Uterus (tissue), 4 donors: Measurements from ENCODE around the gene PBOV1. TPM values are rescaled to one million over a fixed set of nuclear protein-coding genes. Genes with fewer than 3 reads are reported as not detected.

Source experiments
- DNase-seq, 2 donors: peaks; one replicate each; pipeline ENCODE4 v3.0.0-alpha.2; 2019 to 2020
- H3K27ac ChIP-seq, 2 donors: fragments of 200-600 bp; sonication (generic); 1 replicate in 1 of 2; 2 replicates in 1 of 2; pipeline ENCODE4 v1.5.1; 2016 to 2018
- H3K27me3 ChIP-seq, 2 donors: fragments of 200-600 bp; sonication (generic); one replicate each; pipeline ENCODE4 v1.5.1; 2018 to 2019; ENCODE audit warnings: control low read depth in 1 of 2
- H3K36me3 ChIP-seq, 2 donors: fragments of 200-600 bp; sonication (generic); one replicate each; pipeline ENCODE4 v1.5.1; 2019; ENCODE audit warnings: control low read depth in 1 of 2
- H3K4me1 ChIP-seq, 2 donors: fragments of 200-600 bp; sonication (generic); one replicate each; pipeline ENCODE4 v1.5.1; 2018 to 2019; ENCODE audit warnings: control low read depth in 1 of 2
- H3K4me3 ChIP-seq, 2 donors: fragments of 200-600 bp; sonication (generic); 1 replicate in 1 of 2; 2 replicates in 1 of 2; pipeline ENCODE4 v1.5.1; 2018 to 2019; ENCODE audit warnings: mild to moderate bottlenecking in 1 of 2
- H3K9me3 ChIP-seq, 2 donors: fragments of 200-600 bp; sonication (generic); one replicate each; pipeline ENCODE4 v1.5.1; 2019; ENCODE audit warnings: control low read depth in 1 of 2
- CTCF ChIP-seq, 4 experiments: fragments of 200-600 bp in 2 of 4; fragments of 450-650 bp in 2 of 4; sonication (generic) in 2 of 4; IDR thresholded peaks; one replicate each; pipeline ENCODE4 v1.5.1; 2016 to 2019; ENCODE audit warnings: antibody characterized with exemption in 4 of 4, mild to moderate bottlenecking in 2 of 4, moderate library complexity in 1 of 4
- POLR2A ChIP-seq, 2 donors: fragments of 450-650 bp; IDR thresholded peaks; one replicate each; pipeline ENCODE4 v1.6.1; 2016; ENCODE audit warnings: antibody characterized with exemption in 2 of 2, mild to moderate bottlenecking in 1 of 2, moderate library complexity in 1 of 2
- intact Hi-C: fragments of 100-400 bp; cut with DNase I; formaldehyde crosslinking; loops from one replicate; pipeline ENCODE4 v1.15.1; 2023; ENCODE audit warnings: low total_unique reads
- total RNA-seq, 4 donors: library from RNA; depleted of rRNA in 3 of 4; stranded (reverse); fragments of >200 nt in 3 of 4; gene quantifications; one replicate each; pipeline versions ENCODE4 v1.1.0 to v1.2.4, GENCODE V29; 2014 to 2023
- donor health status: DM: yes; HTN: yes; CAD: no.

The PBOV1 gene
- not detected for total RNA-seq

GRCh38 chr6:138218449-138218848 is at the start of gene PBOV1:
Gene PBOV1, minus strand, starts transcription at chr6:138218491. Its CDS starts 96 bp downstream, at chr6:138218395.
- intact Hi-C loops = no loop called here
- no peak for DNase-seq
- Histone ChIP-seq H3K4me1 (no peaks in the 10 kb centered on the region), H3K27ac (no peak within 1 kb of the TSS), H3K9me3 (no peaks in the 10 kb centered on the region), H3K4me3 (no peak within 1 kb of the TSS), H3K27me3 (no peaks in the 10 kb centered on the region), H3K36me3 (no peaks in the 10 kb centered on the region)
- TF ChIP-seq CTCF (IDR thresholded peaks at IDR 0.05) (no peak), POLR2A (IDR thresholded peaks at IDR 0.05) (no peak)

DNA sequence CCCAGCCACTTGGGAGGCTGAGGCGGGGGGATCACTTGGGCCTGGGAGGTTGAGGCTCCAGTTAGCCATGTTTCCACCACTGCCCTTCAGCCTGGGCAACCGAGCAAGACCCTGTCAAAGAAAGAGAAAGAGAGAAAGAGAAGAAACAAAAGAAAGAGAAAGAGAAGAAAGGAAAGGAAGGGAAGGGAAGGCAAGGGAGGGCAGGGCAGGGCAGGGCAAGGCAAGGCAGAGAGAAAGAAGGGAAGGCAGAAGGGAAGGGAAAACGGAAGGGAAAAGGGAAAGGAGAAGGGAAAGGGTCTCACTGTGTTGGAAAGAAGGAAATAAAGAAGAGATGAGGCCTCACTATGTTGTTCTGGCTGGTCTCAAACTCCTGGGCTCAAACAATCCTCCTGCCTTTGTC is 47.8 kb upstream of the PBOV1 start:
- TF ChIP-seq POLR2A (IDR thresholded peaks at IDR 0.05) (no peak), CTCF (IDR thresholded peaks at IDR 0.05) (no peak)
- H3K27me3 ChIP-seq = no peaks in the 10 kb centered on the region

DNA sequence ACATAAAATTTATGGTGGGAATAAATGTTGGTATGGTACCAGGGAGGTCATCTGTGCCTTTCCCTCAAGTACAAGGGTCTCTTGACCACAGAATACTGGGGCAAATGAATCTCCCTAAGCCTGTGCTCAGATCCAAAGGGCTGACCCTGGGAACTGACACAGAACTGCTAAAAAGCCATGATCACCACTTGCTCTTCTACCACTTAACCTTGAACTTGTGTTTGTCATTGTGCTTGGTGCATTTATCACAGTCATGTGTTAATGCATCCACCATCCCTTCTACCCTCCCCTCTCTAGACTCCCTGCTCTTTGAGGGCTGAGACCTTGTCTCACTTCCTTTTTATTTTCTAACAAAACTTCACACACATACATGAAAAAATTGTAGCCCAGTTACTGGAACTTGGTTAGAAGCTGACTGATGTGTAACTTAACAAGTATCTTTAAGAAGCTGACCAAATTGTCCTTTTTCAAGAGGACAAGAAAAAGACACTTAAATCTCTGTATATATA is 46.1 kb upstream of the PBOV1 start:
- no peak for TF ChIP-seq POLR2A (IDR thresholded peaks at IDR 0.05)
- no peak for TF ChIP-seq CTCF (IDR thresholded peaks at IDR 0.05)
- DNase-seq = no peak
- Histone ChIP-seq H3K9me3 (no peaks in the 10 kb centered on the region), H3K4me3 (no peak overlapping the region), H3K36me3 (no peaks in the 10 kb centered on the region), H3K4me1 (no peaks in the 10 kb centered on the region), H3K27me3 (no peaks in the 10 kb centered on the region), H3K27ac (no peak overlapping the region)
- intact Hi-C loops = no loop called here

More for the DNA sequence above, 47.8 kb upstream of the PBOV1 start:
- no peaks in the 10 kb centered on the region for H3K36me3 ChIP-seq
- no peak overlapping the region for H3K4me3 ChIP-seq
- H3K9me3 ChIP-seq = no peaks in the 10 kb centered on the region
- intact Hi-C loops = no loop called here
- no peak overlapping the region for H3K27ac ChIP-seq
- H3K4me1 ChIP-seq = no peaks in the 10 kb centered on the region
- DNase-seq = no peak

- Histone ChIP-seq H3K9me3 (no peaks in the 10 kb centered on the region), H3K4me3 (no peak overlapping the region), H3K4me1 (no peaks in the 10 kb centered on the region), H3K27me3 (no peaks in the 10 kb centered on the region), H3K27ac (no peak overlapping the region), H3K36me3 (no peaks in the 10 kb centered on the region)
- no peak for DNase-seq
- intact Hi-C loops = no loop called here
- TF ChIP-seq POLR2A (IDR thresholded peaks at IDR 0.05) = no peak
- TF ChIP-seq CTCF (IDR thresholded peaks at IDR 0.05) = no peak
Observed at GRCh38 chr6:138263963-138264362, 45.7 kb upstream of the PBOV1 start.

GRCh38 chr6:138261116-138261780 is 43.0 kb upstream of the PBOV1 start:
- TF ChIP-seq CTCF (IDR thresholded peaks at IDR 0.05) (no peak), POLR2A (IDR thresholded peaks at IDR 0.05) (no peak)
- Histone ChIP-seq H3K4me1 (no peaks in the 10 kb centered on the region), H3K9me3 (no peaks in the 10 kb centered on the region), H3K27me3 (no peaks in the 10 kb centered on the region), H3K36me3 (no peaks in the 10 kb centered on the region), H3K27ac (no peak overlapping the region), H3K4me3 (no peak overlapping the region)
- DNase-seq = no peak
- intact Hi-C loops = no loop called here
